ENCODE results near the gene EPHB2.

Gene EPHB2

DNA sequence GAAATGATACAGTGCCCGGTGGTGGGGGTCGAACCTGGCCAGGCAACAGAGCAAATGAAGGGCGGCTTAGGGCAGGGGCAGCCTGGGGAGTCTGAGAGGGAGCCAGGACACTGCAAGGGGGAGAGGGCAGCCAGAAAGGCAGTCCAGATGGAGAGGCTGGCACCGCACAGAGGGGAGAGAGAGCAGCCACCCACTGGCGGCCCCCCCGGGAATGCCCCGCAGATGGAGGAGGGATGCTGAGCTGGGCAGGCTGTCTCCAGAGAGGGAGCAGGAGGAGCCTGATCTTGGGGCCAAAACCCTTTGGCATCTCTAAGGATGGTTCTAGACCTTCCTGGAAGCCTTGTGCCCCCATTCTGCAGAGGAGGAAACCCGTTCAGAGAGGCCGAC, 149.8 kb downstream of the EPHB2 start:
- in situ Hi-C loops (cut with MboI; ENCODE audit: low pct_unique_long_range_greater_than_20kb, low sequenced_read_pairs, unreplicated experiment): no loop called here
- no peak for DNase-seq (ENCODE audit: low spot score)

GRCh38 chr1:22860883-22861385, 150.3 kb downstream of the EPHB2 start:
- TF ChIP-seq, protein P1, sequence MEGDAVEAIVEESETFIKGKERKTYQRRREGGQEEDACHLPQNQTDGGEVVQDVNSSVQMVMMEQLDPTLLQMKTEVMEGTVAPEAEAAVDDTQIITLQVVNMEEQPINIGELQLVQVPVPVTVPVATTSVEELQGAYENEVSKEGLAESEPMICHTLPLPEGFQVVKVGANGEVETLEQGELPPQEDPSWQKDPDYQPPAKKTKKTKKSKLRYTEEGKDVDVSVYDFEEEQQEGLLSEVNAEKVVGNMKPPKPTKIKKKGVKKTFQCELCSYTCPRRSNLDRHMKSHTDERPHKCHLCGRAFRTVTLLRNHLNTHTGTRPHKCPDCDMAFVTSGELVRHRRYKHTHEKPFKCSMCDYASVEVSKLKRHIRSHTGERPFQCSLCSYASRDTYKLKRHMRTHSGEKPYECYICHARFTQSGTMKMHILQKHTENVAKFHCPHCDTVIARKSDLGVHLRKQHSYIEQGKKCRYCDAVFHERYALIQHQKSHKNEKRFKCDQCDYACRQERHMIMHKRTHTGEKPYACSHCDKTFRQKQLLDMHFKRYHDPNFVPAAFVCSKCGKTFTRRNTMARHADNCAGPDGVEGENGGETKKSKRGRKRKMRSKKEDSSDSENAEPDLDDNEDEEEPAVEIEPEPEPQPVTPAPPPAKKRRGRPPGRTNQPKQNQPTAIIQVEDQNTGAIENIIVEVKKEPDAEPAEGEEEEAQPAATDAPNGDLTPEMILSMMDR (IDR thresholded peaks at IDR 0.05; ENCODE audit: extremely low read depth, insufficient read depth, missing control alignments): no peak
- no peak for DNase-seq (ENCODE audit: low spot score)
- in situ Hi-C loops (cut with MboI; ENCODE audit: low pct_unique_long_range_greater_than_20kb, low sequenced_read_pairs, unreplicated experiment): no loop called here

More for the DNA sequence above, 149.8 kb downstream of the EPHB2 start:
- TF ChIP-seq, protein P1 (IDR thresholded peaks at IDR 0.05; ENCODE audit: extremely low read depth, insufficient read depth, missing control alignments): no peak

DNA sequence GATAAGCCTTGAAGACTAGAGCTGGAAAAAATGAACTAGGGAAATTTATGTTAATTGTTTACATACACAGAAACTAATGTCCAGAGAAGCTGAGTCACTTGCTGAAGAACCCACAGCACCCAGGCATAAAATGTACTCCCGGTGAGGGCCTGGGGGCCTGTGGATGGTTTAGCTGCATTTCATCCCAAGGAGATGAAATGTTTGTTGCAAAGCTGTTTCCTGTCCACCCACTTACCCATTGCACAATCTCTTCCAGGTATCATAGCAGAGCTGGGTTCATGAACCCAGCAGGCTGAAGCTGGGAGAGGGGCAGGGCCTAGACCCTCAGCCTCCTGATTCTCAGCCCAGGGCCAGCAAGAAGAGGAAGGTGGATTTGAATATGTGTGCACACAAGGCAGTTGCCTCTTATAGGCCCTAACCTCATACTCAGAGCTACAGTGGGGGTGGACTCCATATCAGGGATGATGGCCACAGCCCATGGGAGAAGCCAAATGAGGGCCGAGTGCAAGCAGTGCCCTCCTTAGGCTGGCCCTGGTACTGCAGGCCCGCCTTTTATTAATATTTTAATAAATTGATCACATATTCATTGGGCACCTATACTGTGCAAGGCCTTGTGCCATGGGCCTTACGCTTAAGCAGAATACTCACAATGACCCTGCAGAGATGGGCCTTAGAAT, 151.3 kb downstream of the EPHB2 start:
- TF ChIP-seq, protein P1 (IDR thresholded peaks at IDR 0.05; ENCODE audit: extremely low read depth, insufficient read depth, missing control alignments): peak; percentile 62
- in situ Hi-C loops (cut with MboI; ENCODE audit: low pct_unique_long_range_greater_than_20kb, low sequenced_read_pairs, unreplicated experiment): no loop called here
- no peak for DNase-seq (ENCODE audit: low spot score)

- TF ChIP-seq, protein P1 (IDR thresholded peaks at IDR 0.05; ENCODE audit: extremely low read depth, insufficient read depth, missing control alignments): no peak
- in situ Hi-C loops (cut with MboI; ENCODE audit: low pct_unique_long_range_greater_than_20kb, low sequenced_read_pairs, unreplicated experiment): no loop called here
- DNase-seq (ENCODE audit: low spot score): no peak
These were observed 152.1 kb downstream of the EPHB2 start for GRCh38 chr1:22862752-22863151.

DNA sequence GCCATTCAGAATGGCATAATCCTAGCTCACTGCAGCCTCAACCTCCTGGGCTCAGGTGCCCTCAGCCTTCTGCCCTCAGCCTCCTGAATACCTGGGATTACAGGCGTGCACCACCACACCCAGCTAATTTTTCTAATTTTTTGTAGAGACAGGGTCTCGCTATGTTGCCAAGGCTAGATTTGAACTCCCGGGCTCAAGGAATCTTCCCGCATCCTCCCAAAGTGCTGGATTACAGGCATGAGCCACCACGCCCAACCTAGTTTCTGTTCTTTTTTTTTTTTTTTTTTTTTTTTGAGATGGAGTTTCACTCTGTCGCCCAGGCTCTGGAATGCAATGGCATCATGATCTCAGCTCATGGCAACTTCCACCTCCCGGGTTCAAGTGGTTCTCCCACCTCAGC, 153.1 kb downstream of the EPHB2 start:
- in situ Hi-C loops (cut with MboI; ENCODE audit: low pct_unique_long_range_greater_than_20kb, low sequenced_read_pairs, unreplicated experiment): no loop called here
- no peak for DNase-seq (ENCODE audit: low spot score)
- TF ChIP-seq, protein P1 (IDR thresholded peaks at IDR 0.05; ENCODE audit: extremely low read depth, insufficient read depth, missing control alignments): no peak

- in situ Hi-C loops (cut with MboI; ENCODE audit: low pct_unique_long_range_greater_than_20kb, low sequenced_read_pairs, unreplicated experiment): no loop called here
These were observed 154.2 kb downstream of the EPHB2 start for GRCh38 chr1:22864886-22865285.

More at GRCh38 chr1:22864886-22865285, 154.2 kb downstream of the EPHB2 start:
- TF ChIP-seq, protein P1 (IDR thresholded peaks at IDR 0.05; ENCODE audit: extremely low read depth, insufficient read depth, missing control alignments): no peak
- no peak for DNase-seq (ENCODE audit: low spot score)
